IMR-90 (cell line): ENCODE data around the gene KIAA0513. TPM values are rescaled to one million over a fixed set of nuclear protein-coding genes. Genes with fewer than 3 reads are reported as not detected.
A peak's percentile ranks its signal among the peaks of the same experiment; 100 is the strongest.

ENCODE experiments used
- ATAC-seq: fragments of 200-7000 bp; cut with Tn5 transposase; 2 replicates; pipeline ENCODE4 v1.9.1; 2020; ENCODE audit warnings: low read depth, mild to moderate bottlenecking, moderate library complexity
- BruUV-seq: library from RNA; stranded (reverse); fragments of 400-500 nt; replicated peaks from 2 replicates; lab custom pipeline; 2021; lab: Mats Ljungman, UMichigan
- CTCF ChIA-PET: fragments of 300-600 bp; formaldehyde crosslinking; extraction: SDS; loops from one replicate; lab custom pipeline; 2021; ENCODE audit warnings: antibody characterized with exemption; lab: Yijun Ruan, JAX
- POLR2A ChIA-PET: fragments of 300-600 bp; sonication (Branson Sonifier 250); formaldehyde crosslinking; loops from one replicate; lab custom pipeline; 2022; ENCODE audit warnings: antibody characterized with exemption; ENCODE audit not compliant: unreplicated experiment; lab: Charles Lee
- DNase-seq: peaks from one replicate; pipeline ENCODE4 v3.0.0; 2013
- H2AFZ ChIP-seq: replicated peaks from 2 replicates; pipeline ENCODE3; 2013; ENCODE audit warnings: low read length, mild to moderate bottlenecking; ENCODE audit not compliant: poor library complexity
- H2AK5ac ChIP-seq: 2 replicates; pipeline ENCODE4 v1.6.1; 2013; ENCODE audit warnings: low read depth, low read length, inconsistent platforms
- H2AK9ac ChIP-seq: replicated peaks from 2 replicates; pipeline ENCODE3; 2013; ENCODE audit warnings: mild to moderate bottlenecking, low read depth, low read length, moderate library complexity; ENCODE audit not compliant: poor library complexity
- H2BK120ac ChIP-seq: 2 replicates; pipeline ENCODE4 v1.6.1; 2013; ENCODE audit warnings: low read depth, low read length, inconsistent platforms
- H2BK15ac ChIP-seq: 3 replicates; pipeline ENCODE4 v1.6.1; 2013; ENCODE audit warnings: low read depth, low read length, inconsistent platforms
- H2BK20ac ChIP-seq: 2 replicates; pipeline ENCODE4 v1.6.1; 2013; ENCODE audit warnings: low read depth, mild to moderate bottlenecking, inconsistent platforms, low read length, moderate library complexity
- H2BK5ac ChIP-seq: 2 replicates; pipeline ENCODE4 v1.6.1; 2013; ENCODE audit warnings: mild to moderate bottlenecking, low read depth, low read length, inconsistent platforms; ENCODE audit not compliant: poor library complexity, severe bottlenecking
- H3K14ac ChIP-seq: replicated peaks from 2 replicates; pipeline ENCODE4 v1.6.1; 2013; ENCODE audit warnings: low read depth, low read length, inconsistent platforms
- H3K18ac ChIP-seq: 2 replicates; pipeline ENCODE4 v1.6.1; 2013; ENCODE audit warnings: low read depth, low read length, control low read depth
- H3K23ac ChIP-seq: 2 replicates; pipeline ENCODE4 v1.6.1; 2013; ENCODE audit warnings: low read depth, low read length, inconsistent platforms
- H3K27ac ChIP-seq: 2 replicates; pipeline ENCODE4 v1.5.1; 2013; ENCODE audit warnings: mild to moderate bottlenecking, control low read depth, low read length; ENCODE audit not compliant: insufficient read depth
- H3K27me3 ChIP-seq: 2 replicates; pipeline ENCODE4 v1.6.1; 2013; ENCODE audit warnings: low read length; ENCODE audit not compliant: control insufficient read depth, insufficient read depth
- H3K36me3 ChIP-seq: 2 replicates; pipeline ENCODE4 v1.6.1; 2013; ENCODE audit warnings: low read length, mixed read lengths; ENCODE audit not compliant: control insufficient read depth, insufficient read depth
- H3K4ac ChIP-seq: 2 replicates; pipeline ENCODE4 v1.6.1; 2013; ENCODE audit warnings: low read depth, low read length, inconsistent platforms
- H3K4me1 ChIP-seq: 2 replicates; pipeline ENCODE4 v1.6.1; 2013; ENCODE audit warnings: low read length, mixed read lengths; ENCODE audit not compliant: control insufficient read depth, insufficient read depth
- H3K4me2 ChIP-seq: 2 replicates; pipeline ENCODE4 v1.6.1; 2013; ENCODE audit warnings: low read depth, mild to moderate bottlenecking, control low read depth, low read length, moderate library complexity
- H3K4me3 ChIP-seq: 2 replicates; pipeline ENCODE4 v1.5.1; 2013; ENCODE audit warnings: low read depth, mild to moderate bottlenecking, control low read depth, low read length, moderate library complexity; ENCODE audit not compliant: insufficient read depth
- H3K56ac ChIP-seq: 2 replicates; pipeline ENCODE4 v1.6.1; 2013; ENCODE audit warnings: low read length, inconsistent platforms; ENCODE audit not compliant: insufficient read depth; ENCODE audit errors: extremely low read depth
- H3K79me1 ChIP-seq, 2 experiments: 2 replicates each; pipeline ENCODE4 v1.6.1; 2013; ENCODE audit warnings: low read length in 2 of 2, inconsistent platforms in 1 of 2, low read depth in 1 of 2
- H3K9ac ChIP-seq: 2 replicates; pipeline ENCODE4 v1.6.1; 2013; ENCODE audit warnings: low read depth, low read length, control low read depth
- H3K9me1 ChIP-seq: 2 replicates; pipeline ENCODE4 v1.6.1; 2013; ENCODE audit warnings: low read length, inconsistent platforms; ENCODE audit not compliant: insufficient read depth
- H3K9me3 ChIP-seq: 2 replicates; pipeline ENCODE4 v1.6.1; 2013; ENCODE audit warnings: low read length; ENCODE audit not compliant: control insufficient read depth, insufficient read depth
- H4K20me1 ChIP-seq: 2 replicates; pipeline ENCODE4 v1.6.1; 2013; ENCODE audit warnings: low read length, inconsistent platforms; ENCODE audit not compliant: insufficient read depth
- H4K5ac ChIP-seq: 2 replicates; pipeline ENCODE4 v1.6.1; 2013; ENCODE audit warnings: mild to moderate bottlenecking, low read depth, low read length, control low read depth
- H4K8ac ChIP-seq, 2 experiments: 2 replicates each; pipeline ENCODE4 v1.6.1; 2013; ENCODE audit warnings: low read depth in 2 of 2, low read length in 2 of 2, control low read depth in 1 of 2, inconsistent platforms in 1 of 2
- H4K91ac ChIP-seq: 2 replicates; pipeline ENCODE4 v1.6.1; 2013; ENCODE audit warnings: low read depth, low read length, inconsistent platforms; ENCODE audit not compliant: insufficient read depth
- BHLHE40 ChIP-seq: fragments of 150-350 bp; IDR thresholded peaks from 2 replicates; pipeline ENCODE4 v1.6.1; 2016; ENCODE audit warnings: mild to moderate bottlenecking, low read depth, low read length
- CEBPB ChIP-seq: IDR thresholded peaks from 2 replicates; pipeline ENCODE4 v1.6.1; 2012; ENCODE audit warnings: low read depth, low read length, improper control_type of control experiment
- CTCF ChIP-seq: conservative IDR thresholded peaks from 2 replicates; pipeline ENCODE4 v1.5.1; 2012; ENCODE audit warnings: mild to moderate bottlenecking, low read depth, low read length, improper control_type of control experiment
- ELK1 ChIP-seq: fragments of 150-350 bp; IDR thresholded peaks from 2 replicates; pipeline ENCODE4 v1.6.1; 2016; ENCODE audit warnings: low read depth, mild to moderate bottlenecking, low read length, moderate library complexity, borderline replicate concordance
- FOS ChIP-seq: fragments of 150-350 bp; IDR thresholded peaks from 2 replicates; pipeline ENCODE4 v1.6.1; 2016; ENCODE audit warnings: low read depth, low read length
- MAZ ChIP-seq: IDR thresholded peaks from 2 replicates; pipeline ENCODE4 v1.6.1; 2012; ENCODE audit warnings: low read depth, mild to moderate bottlenecking, low read length, improper control_type of control experiment, moderate library complexity, borderline replicate concordance
- MXI1 ChIP-seq: IDR thresholded peaks from 2 replicates; pipeline ENCODE4 v1.6.1; 2012; ENCODE audit warnings: low read depth, mild to moderate bottlenecking, low read length, moderate library complexity, borderline replicate concordance
- NFE2L2 ChIP-seq: fragments of 150-350 bp; IDR thresholded peaks from 2 replicates; pipeline ENCODE4 v1.6.1; 2016; ENCODE audit warnings: low read depth, mild to moderate bottlenecking, low read length
- POLR2A ChIP-seq: IDR thresholded peaks from 2 replicates; pipeline ENCODE4 v1.6.1; 2012; ENCODE audit warnings: mild to moderate bottlenecking, low read depth, low read length
- WGBS, 2 experiments: methylation state at CpG; one replicate each; pipeline versions ENCODE4 v1.1.5 to v1.1.7; 2013; ENCODE audit warnings: missing lambda C conversion rate in 2 of 2; ENCODE audit not compliant: insufficient read length in 1 of 2; ENCODE audit errors: extremely low coverage in 2 of 2; 5-methylcytosine and 5-hydroxymethylcytosine counted together
- dilution Hi-C: fragments of 300-500 bp; cut with HindIII; formaldehyde crosslinking; loops from one replicate; pipeline ENCODE4 v1.14.3; 2018; ENCODE audit warnings: low sequenced_read_pairs; ENCODE audit not compliant: unreplicated experiment
- in situ Hi-C: fragments of 300-500 bp; cut with MboI; formaldehyde crosslinking; loops from 3 replicates; pipeline ENCODE4 v1.14.3; 2019; ENCODE audit warnings: low sequenced_read_pairs, inconsistent platforms, mixed read lengths
- intact Hi-C: fragments of 100-400 bp; cut with micrococcal nuclease; formaldehyde crosslinking; loops from 2 replicates; pipeline ENCODE4 v1.10.0; 2022
- polyA plus RNA-seq, 3 experiments: library from polyadenylated mRNA; depleted of rRNA; stranded (reverse); fragments of >200 nt; gene quantifications; 2 replicates each; pipeline ENCODE4 v1.2.3, GENCODE V29; 2012; ENCODE audit warnings: low replicate concordance in 1 of 3
- total RNA-seq: library from RNA; depleted of rRNA; stranded (reverse); fragments of >200 nt; gene quantifications from 2 replicates; pipeline ENCODE4 v1.2.3, GENCODE V29; 2012

KIAA0513 gene
- total and polyA plus RNA-seq, 2 of the 4 experiments (the other 2 are of a cell fraction) = 9.5 TPM

- Histone ChIP-seq H2BK5ac (peak overlapping the region; percentile 79), H3K23ac (no peak overlapping the region), H3K9me3 (no peaks in the 10 kb centered on the region), H4K8ac (peak overlapping the region in 1 of 2 experiments; percentile 76; a peak in 1 of 4 replicates), H3K14ac (no peak overlapping the region), H4K20me1 (0 out of 2 replicates have a peak, but pooled peaks cover 5% of the 10 kb centered on the region), H3K27ac (no peak overlapping the region), H3K79me1 (peaks cover 7 to 35% of the 10 kb centered on the region in 2 experiments; a peak in 3 of 4 replicates), H3K56ac (no peak overlapping the region), H2BK20ac (no peak overlapping the region; the same call in 1 of the 2 replicates), H3K36me3 (peaks cover 4% of the 10 kb centered on the region; the same call in 1 of the 2 replicates), H3K18ac (peak overlapping the region; percentile 18; the same call in 1 of the 2 replicates), H2BK15ac (no peak overlapping the region), H2AK9ac (no peak overlapping the region), H2AK5ac (no peak overlapping the region), H3K27me3 (no peaks in the 10 kb centered on the region; the same call in 1 of the 2 replicates), H2AFZ (peak overlapping the region; percentile 34), H2BK120ac (0 out of 2 replicates have a peak overlapping the region, but pooled peaks have one; percentile 11), H3K9me1 (peaks cover 12% of the 10 kb centered on the region), H3K4me2 (peak overlapping the region; percentile 57; the same call in 1 of the 2 replicates), H3K9ac (no peak overlapping the region), H4K5ac (no peak overlapping the region), H4K91ac (no peak overlapping the region), H3K4me3 (no peak overlapping the region), H3K4ac (peak overlapping the region; percentile 55; the same call in 1 of the 2 replicates), H3K4me1 (peaks cover 5% of the 10 kb centered on the region)
- no TSS peak for BruUV-seq
- in situ Hi-C loops (no loop called here), intact Hi-C loops (no loop called here), dilution Hi-C loops (no loop called here)
- TF ChIP-seq BHLHE40 (0 out of 2 replicates have a peak, but pooled peaks have one; percentile 12), MXI1 (0 out of 2 replicates have a peak, but pooled peaks have one; percentile 10), NFE2L2 (peak; percentile 18; the same call in 1 of the 2 replicates), CTCF (no peak), POLR2A (no peak), FOS (peak; percentile 89), MAZ (no peak), CEBPB (0 out of 2 replicates have a peak, but pooled peaks have one; percentile 26), ELK1 (no peak)
- 18% methylated on average over 2 of the region's 7 CpGs; no CpG with 5 or more reads in 1 of the 2 experiments for WGBS, 2 experiments
- DNase-seq (peak; percentile 97), ATAC-seq (peak; percentile 66)
- POLR2A ChIA-PET = no interaction called here
- CTCF ChIA-PET = no interaction called here
Observed at GRCh38 chr16:85037050-85037410, 9.4 kb downstream of the KIAA0513 start.
